HFFc6 (cell line): Measurements from ENCODE around the gene PTBP1. TPM values are rescaled to one million over a fixed set of nuclear protein-coding genes. Genes with fewer than 3 reads are reported as not detected.
"Not testable (repeated sequence)": the region's sequence is repeated elsewhere in the genome, so short reads cannot be mapped to it uniquely, and the experiment has no call there.

Experiments used
- DNase-seq: peaks from one replicate; pipeline ENCODE4 v3.0.0-alpha.2; 2018
- H3K27ac Mint-ChIP-seq: 2 replicates; pipeline ENCODE4 v1.8.0; 2020; ENCODE audit warnings: mild to moderate bottlenecking, mixed read lengths
- H3K27me3 Mint-ChIP-seq: 2 replicates; pipeline ENCODE4 v1.8.0; 2021; ENCODE audit warnings: mild to moderate bottlenecking, moderate library complexity, mixed read lengths; ENCODE audit not compliant: insufficient read depth
- H3K36me3 Mint-ChIP-seq: 2 replicates; pipeline ENCODE4 v1.8.0; 2021; ENCODE audit warnings: low read depth, mixed read lengths
- H3K4me1 Mint-ChIP-seq: 2 replicates; pipeline ENCODE4 v1.8.0; 2020; ENCODE audit warnings: low read depth, mixed read lengths
- H3K4me3 Mint-ChIP-seq: 2 replicates; pipeline ENCODE4 v1.8.0; 2020; ENCODE audit warnings: mild to moderate bottlenecking, moderate library complexity, mixed read lengths
- H3K9me3 Mint-ChIP-seq: 2 replicates; pipeline ENCODE4 v1.8.0; 2020; ENCODE audit warnings: mild to moderate bottlenecking, mixed read lengths
- CTCF ChIP-seq: fragments of 200-600 bp; sonication (generic); IDR thresholded peaks from 2 replicates; pipeline ENCODE4 v1.5.0; 2021; ENCODE audit warnings: antibody characterized with exemption, mild to moderate bottlenecking
- total RNA-seq, 6 experiments: library from RNA; stranded (reverse); fragmentation: NEBNext Ultra II Directional; extraction: Animal tissue kit (Norgen Biotek cat#: 25700); gene quantifications; 2 replicates in 1 of 6; 3 replicates in 5 of 6; pipeline ENCODE4 v1.2.3, GENCODE V29; 2021

PTBP1 gene
- total RNA-seq, 6 experiments from 2014 or later, result 307 to 421 (median 380) TPM

- no peaks in the 10 kb centered on the region for H3K4me1 Mint-ChIP-seq
- H3K4me3 Mint-ChIP-seq, result peak overlapping the region; percentile 32; the same call in 1 of the 2 replicates
- DNase-seq, result no peak
- H3K9me3 Mint-ChIP-seq, result peaks cover 13% of the 10 kb centered on the region
- peaks cover 42% of the 10 kb centered on the region for H3K36me3 Mint-ChIP-seq
- H3K27me3 Mint-ChIP-seq, result peaks cover 29% of the 10 kb centered on the region
- H3K27ac Mint-ChIP-seq, result peak overlapping the region; percentile 43; the same call in 1 of the 2 replicates
- no peak for TF ChIP-seq CTCF
Observed at GRCh38 chr19:814152-815078, 17.2 kb downstream of the PTBP1 start.

GRCh38 chr19:815079-815774, 18.0 kb downstream of the PTBP1 start:
- H3K27me3 Mint-ChIP-seq, result peaks cover 21% of the 10 kb centered on the region
- no peak for TF ChIP-seq CTCF
- H3K36me3 Mint-ChIP-seq, result peaks cover 34% of the 10 kb centered on the region
- H3K4me1 Mint-ChIP-seq, result no peaks in the 10 kb centered on the region
- no peak for DNase-seq
- H3K27ac Mint-ChIP-seq, result peak overlapping the region; percentile 43; the same call in 1 of the 2 replicates
- peaks cover 13% of the 10 kb centered on the region for H3K9me3 Mint-ChIP-seq
- H3K4me3 Mint-ChIP-seq, result peak overlapping the region; percentile 32; the same call in 1 of the 2 replicates

GRCh38 chr19:815775-816499, 18.7 kb downstream of the PTBP1 start:
- peaks cover 21% of the 10 kb centered on the region for H3K27me3 Mint-ChIP-seq
- peak overlapping the region; percentile 59; the same call in 1 of the 2 replicates for H3K4me3 Mint-ChIP-seq
- no peak for DNase-seq
- H3K9me3 Mint-ChIP-seq, result peaks cover 13% of the 10 kb centered on the region
- peak overlapping the region; percentile 12; the same call in 1 of the 2 replicates for H3K27ac Mint-ChIP-seq
- H3K4me1 Mint-ChIP-seq, result no peaks in the 10 kb centered on the region
- no peak for TF ChIP-seq CTCF
- H3K36me3 Mint-ChIP-seq, result peaks cover 30% of the 10 kb centered on the region

GRCh38 chr19:816500-816857, 19.2 kb downstream of the PTBP1 start:
- H3K36me3 Mint-ChIP-seq, result peaks cover 28% of the 10 kb centered on the region
- no peak overlapping the region; the same call in 1 of the 2 replicates for H3K27ac Mint-ChIP-seq
- H3K27me3 Mint-ChIP-seq, result peaks cover 21% of the 10 kb centered on the region
- no peaks in the 10 kb centered on the region for H3K4me1 Mint-ChIP-seq
- H3K4me3 Mint-ChIP-seq, result peak overlapping the region; percentile 7; the same call in 1 of the 2 replicates
- no peak for DNase-seq
- peaks cover 13% of the 10 kb centered on the region for H3K9me3 Mint-ChIP-seq
- TF ChIP-seq CTCF, result no peak

- H3K27ac Mint-ChIP-seq, DNase-seq, H3K4me3 Mint-ChIP-seq, H3K27me3 Mint-ChIP-seq, H3K4me1 Mint-ChIP-seq, H3K9me3 Mint-ChIP-seq: not testable (repeated sequence)
- peaks cover 13% of the 10 kb centered on the region for H3K36me3 Mint-ChIP-seq
Observed at GRCh38 chr19:820212-820611, 23.0 kb downstream of the PTBP1 start.
